Activated CD4-positive, alpha-beta T cell treated with anti-CD3 and anti-CD28 coated beads, Interleukin-10, Interleukin-2, amounts not matched to agents 100 ng/mL and 50 ng/mL, durations not matched to agents 16 hours and 8 hours (primary cell): ENCODE measurements around the gene NR6A1.
A peak's percentile ranks its signal among the peaks of the same experiment; 100 is the strongest.

Experiments
- DNase-seq: peaks from one replicate; pipeline ENCODE4 v3.0.0-alpha.2; 2020

The NR6A1 gene

DNA sequence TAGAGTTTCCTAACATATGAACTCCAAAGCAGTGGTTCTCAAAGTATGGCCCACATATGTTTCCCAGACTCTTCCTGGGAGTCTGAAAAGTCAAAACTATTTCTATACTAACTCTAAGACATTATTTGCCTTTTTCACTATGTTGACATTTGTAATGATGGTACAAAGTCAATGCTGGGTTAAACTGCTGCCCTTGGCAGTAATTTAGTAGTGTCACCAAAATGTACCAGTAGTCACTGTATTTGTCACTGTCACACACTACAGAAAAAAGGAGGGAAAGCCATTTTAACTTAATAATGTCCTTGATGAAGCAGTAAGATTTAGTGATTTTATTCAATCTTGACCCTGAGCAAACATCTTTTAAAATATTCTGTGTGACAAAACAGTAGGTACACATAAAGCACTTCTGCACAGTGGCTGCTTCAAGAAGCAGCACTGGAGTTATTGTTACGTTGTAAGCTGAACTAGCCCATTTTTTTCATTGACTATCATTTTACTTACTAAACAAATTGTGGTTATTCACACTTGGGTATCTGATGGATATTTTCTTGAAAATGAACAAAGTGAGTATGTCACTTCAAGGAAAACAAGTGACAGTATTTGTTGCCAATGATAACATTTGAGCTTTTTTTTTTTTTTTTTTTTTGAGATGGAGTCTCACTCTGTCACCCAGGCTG lies 90.3 kb downstream of the NR6A1 start:
- DNase-seq, result no peak

DNA sequence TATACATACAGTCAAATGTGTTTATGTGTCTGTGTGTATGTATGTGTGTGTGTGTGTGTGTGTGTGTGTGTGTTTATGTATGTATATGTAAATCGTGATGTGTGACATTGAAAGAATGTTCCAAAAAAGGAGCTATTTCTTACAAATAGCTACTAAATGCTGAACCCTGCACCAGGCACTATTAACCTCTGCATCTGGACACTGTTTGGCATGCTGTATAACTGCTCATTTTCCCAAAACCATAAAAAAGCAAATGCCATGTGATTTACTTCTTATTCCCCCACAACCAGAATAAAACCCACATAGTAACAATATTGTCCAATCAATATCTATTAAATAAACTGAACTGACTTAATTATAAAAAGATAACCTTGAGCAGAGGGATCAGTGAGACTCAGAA lies 91.1 kb downstream of the NR6A1 start:
- DNase-seq, result no peak

DNA sequence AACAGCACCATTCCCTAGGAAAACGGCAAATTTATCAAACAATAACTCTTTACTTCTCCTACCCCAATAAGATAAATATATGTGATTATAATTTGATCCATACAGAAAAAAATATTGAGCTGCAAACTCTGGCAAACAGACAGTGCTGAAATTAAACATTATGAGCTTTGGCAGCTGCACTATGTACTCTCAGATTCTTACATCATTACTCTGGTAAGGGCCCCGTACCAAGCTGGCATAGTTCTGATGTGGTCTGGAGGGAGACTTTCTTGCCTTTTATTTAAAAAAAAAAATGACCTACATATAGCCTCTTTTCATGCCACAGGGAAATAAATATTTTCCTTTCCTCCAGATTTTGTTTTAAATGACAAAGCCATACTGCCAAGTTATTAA lies 95.0 kb downstream of the NR6A1 start:
- DNase-seq, result no peak

DNA sequence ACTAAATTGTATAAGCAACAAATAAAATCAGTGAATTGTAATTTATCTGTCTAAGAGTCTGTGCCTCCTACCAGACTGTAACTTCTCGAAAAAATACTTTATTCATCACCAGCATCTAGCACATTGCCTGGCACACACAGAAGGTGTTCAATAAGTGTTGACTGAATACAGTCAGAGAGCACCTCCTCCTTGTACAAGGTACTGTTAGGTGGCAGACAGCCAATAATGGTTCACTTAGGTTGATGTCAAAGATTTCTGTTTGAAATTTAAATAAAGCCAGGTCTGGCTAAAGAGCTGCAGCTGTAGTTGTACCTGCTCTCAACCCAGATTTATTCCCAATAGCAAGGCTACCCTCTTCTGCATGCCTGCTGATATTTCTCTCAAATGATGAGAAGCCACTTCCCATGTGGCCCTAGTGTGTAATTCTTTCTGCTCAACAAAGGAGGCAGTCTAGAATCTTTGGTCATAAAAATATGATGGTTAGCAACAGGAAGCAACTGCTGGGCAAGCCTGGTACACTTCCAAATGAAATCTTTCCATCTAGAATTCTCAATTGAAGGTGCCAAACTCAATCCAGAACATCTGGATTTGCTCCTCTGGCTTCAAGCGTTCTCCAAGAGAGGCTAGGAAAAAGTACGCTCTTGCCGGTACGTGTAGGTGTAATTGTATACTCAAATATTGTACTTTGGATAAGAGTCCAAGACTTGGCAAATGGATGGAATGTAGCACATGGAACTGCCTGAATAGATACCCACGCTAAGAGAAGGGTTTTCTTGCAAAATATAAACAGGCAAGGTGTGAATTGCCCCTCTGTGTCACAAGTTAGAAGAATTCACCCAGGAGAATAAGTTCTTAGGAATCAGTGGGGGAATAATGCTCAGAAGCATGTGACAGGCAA lies 95.6 kb downstream of the NR6A1 start:
- no peak for DNase-seq

DNA sequence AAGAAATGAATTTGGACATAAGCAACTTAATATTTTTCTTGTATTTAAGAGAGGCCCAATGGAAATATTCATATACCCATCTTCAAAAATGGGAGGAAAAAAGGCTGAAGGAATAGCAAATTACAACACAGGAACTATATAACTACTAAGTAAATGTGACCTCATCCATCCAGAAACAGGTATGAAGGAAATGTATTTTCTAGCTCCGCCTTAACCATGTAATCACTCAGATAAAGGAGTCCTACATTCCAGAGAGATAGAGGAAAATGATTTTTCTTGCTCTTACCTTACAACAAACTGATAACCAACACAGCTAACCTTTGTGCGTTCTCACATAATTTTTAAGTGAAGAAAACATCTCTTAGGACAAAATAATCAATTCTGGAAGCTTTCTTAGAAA lies 96.5 kb downstream of the NR6A1 start:
- DNase-seq, result no peak

DNA sequence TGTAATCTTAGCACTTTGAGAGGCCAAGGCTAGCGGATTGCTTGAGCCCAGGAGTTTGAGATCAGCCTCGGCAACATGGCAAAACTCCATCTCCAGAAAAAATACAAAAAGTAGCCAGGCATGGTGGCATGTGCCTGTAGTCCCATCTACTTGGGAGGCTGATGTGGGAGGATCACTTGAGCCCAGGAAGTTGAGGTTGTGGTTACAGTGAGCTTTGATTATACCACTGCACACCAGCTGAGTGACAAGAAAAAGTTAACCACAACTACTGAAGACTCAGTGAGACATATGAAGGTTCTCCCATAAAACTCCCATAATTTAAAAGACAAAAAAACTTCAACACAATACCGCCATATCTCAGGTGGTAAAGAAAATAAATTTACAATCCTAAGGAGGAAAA lies 98.0 kb downstream of the NR6A1 start:
- DNase-seq, result peak; percentile 18

DNA sequence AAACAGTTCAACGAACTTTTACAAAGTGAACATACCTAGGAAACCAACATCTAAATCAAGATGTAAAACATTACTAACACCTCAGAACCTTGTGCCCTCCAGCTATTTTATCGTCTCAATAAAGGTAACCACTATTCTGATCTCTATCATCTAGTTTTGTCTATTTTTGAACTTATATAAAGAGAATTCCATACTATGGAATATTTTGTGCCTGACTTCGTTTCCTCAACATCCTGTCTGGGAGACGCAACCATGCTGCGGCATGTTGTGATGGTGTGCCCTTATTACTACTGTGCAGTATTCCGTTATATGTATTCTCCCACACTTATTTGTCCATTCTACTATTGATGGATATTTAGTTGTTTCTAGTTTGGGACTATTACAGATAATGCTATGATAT lies 99.2 kb downstream of the NR6A1 start:
- no peak for DNase-seq

DNA sequence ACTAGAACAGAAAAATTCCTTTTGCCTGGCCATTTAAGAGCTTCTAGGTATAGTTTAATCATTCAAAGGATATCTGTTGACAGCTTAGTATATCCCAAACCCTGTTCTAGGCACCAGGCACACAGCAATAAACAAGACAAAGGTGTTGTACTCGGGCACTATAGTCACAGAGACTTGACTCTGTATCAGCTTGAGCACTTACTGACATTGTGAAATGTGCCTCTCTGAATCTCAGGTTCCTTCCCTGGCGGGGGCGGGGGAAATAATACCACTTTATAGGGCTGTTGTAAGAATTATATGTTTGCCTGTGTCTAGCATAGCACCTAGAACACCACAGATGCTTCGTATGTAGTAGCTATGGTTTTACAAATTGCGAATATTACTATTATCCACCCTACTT lies 104.5 kb downstream of the NR6A1 start:
- no peak for DNase-seq

DNA sequence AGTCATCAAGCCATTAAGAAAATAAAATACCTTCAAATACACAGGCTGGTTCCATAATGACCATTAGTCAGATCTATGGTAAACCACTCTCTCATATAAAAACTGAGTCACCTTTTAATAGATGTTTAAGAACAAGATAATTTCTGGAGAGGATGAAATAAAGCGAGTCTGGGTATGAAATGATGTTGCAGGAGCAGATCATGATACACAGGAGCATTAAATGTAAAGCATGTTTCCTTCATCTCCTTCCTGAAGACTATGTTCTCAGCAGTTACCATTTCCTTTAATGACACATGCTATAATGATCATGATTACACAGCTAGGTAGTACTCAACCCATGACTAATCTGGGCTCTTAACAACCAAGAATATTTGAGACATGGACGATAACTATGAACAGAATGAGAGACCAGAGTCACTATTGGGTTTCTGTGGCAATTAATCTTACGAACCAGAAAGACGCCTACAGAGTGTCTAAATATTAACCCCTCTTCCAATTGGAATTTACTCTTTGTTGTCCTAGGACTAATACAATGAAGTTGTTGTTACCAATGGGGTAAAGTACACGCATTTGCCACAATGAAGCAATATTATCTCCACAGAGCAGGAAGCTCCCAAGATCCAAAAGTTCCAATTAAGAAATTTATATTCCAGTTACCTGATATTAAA lies 105.6 kb downstream of the NR6A1 start:
- no peak for DNase-seq

DNA sequence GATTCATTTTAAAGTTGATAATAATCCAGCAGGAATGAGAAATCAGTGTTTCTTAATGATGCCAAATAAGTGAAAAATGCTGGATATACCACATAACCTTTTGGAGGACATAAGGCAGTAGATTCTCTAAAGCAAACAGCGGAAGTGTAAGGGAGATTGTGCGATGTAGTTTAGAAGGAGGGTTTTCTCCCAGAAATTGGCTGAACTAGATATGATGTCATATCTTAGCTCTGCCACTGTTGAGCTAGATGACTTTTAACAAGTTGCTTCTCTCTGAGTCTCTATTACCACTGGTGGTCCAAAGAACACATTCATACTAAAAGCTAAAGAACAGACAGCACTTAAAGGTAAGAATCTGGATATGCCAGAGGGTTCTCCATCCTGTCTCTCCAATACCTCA lies 107.0 kb downstream of the NR6A1 start:
- DNase-seq, result no peak

DNA sequence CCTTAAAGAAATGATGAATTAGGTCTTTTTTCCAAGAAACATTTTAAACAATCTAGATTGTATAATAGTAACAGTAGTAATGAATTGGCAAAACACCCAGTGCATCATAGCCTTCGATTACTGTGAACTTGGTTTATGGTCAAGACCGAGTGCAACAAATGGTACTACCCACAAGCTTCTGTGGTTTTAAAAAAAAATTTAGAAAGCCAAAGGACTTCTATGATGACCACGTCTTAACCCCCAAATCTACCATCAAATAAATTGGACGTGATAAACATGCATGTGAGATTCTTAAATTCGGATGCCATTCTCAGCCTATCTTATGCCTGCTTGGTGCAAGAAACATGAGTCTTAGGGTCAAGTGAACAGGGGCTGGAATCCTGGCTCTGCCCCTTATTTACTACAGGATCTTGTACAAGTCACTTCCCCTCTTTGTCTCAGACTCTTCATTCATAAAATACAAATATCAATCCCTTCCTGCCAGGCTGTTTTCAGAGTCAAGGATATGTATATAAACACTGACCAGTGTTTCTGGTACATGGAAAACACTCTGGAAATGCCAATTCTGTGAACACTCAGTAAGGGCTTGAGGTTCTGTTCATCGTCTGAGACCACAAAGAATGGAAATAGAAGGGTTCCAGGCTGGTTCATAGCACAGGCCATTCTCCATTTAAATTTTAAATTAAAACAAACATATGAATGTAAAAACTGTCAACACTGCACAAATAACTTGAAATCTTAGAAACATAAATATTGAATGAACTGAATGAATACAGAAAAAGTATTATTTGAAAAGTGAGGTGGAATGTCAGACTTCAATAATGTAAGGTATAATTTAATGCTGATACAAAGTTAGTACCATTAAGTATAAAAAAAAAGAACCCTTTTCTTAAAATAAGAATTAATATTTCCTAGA lies 107.8 kb downstream of the NR6A1 start:
- no peak for DNase-seq

DNA sequence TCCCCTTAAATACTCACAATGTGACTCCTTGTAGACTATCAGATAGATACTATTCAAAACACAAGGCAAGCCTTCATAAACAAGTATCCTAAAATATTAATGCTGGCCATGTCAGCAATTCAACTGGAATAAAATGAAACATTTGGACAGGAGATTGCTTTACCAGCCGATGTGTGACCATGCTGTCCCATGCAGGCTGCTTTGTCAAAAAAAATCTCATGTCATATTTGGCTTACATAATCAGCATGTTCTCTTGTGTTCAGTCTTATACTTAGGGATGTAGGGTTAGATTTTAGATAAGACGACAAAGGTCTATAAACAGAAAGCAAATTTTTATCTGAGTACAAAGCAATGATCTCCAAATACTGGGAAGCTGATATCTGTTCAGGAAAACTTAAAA lies 108.5 kb downstream of the NR6A1 start:
- no peak for DNase-seq

DNA sequence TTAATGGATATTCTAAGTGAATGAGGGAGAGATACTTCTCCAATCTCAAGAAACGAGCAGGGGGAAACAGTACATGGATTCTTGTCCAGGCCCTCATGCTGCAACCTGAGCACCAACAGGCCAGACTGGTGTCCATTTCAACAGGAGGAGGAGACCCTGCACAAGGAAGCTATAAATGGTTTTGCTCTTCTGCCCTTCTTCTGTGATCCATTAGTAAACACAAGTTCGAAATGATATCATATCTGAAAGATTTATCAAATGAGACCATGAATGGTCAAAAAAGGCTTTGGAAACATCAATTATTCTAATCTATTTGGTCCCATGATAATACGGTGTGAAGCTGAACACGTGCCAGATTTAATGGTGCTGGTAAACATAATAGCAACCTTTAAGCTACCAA lies 109.8 kb downstream of the NR6A1 start:
- no peak for DNase-seq

DNA sequence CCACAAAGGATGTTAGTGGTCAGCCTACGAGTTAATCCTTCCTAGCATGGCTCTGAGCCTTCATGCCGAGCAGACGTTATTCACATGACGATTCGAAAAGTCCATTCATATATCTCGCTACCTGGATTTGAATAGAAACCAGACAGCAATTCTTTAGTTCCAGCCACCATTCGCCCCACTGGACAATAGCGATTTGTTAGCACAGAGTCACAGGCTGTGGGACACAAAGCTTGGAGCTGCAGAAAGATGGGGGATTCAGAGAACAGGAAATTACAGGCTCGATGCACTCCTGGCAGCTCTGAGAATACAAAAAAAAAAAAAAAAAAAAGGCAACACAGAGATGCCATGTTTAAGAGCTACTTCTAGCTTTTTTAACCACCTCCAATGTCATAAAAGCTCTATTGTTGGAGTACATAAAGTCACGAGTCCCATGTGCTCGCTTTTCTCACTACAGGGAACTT lies 110.7 kb downstream of the NR6A1 start:
- no peak for DNase-seq

DNA sequence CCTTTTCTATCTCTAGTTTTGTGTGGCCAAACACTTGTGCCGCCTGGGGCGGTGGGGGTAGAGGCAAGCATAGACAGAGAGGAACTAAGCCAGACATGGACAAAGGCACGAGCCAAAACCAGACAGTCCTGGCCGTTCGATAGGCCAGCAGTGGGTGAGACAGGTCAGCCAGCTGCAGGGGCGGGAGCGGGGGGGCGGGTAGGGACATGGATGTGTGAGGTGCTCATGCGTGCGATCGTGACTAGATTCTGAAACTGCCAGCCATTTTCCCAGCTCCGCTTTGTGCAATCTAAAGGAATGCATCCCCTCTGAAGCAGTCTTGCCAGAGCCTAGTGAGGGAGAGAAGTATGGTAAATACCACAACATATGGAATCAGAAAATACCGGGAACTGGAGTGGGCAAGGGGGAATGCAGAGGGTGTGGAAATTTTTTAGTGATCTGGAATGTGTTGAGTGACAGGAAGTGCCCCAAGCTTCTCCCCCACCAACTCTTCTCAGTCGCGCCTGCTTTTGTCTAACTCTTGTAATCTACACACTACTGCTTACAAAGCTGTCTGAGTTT lies 111.9 kb downstream of the NR6A1 start:
- peak; percentile 41 for DNase-seq

DNA sequence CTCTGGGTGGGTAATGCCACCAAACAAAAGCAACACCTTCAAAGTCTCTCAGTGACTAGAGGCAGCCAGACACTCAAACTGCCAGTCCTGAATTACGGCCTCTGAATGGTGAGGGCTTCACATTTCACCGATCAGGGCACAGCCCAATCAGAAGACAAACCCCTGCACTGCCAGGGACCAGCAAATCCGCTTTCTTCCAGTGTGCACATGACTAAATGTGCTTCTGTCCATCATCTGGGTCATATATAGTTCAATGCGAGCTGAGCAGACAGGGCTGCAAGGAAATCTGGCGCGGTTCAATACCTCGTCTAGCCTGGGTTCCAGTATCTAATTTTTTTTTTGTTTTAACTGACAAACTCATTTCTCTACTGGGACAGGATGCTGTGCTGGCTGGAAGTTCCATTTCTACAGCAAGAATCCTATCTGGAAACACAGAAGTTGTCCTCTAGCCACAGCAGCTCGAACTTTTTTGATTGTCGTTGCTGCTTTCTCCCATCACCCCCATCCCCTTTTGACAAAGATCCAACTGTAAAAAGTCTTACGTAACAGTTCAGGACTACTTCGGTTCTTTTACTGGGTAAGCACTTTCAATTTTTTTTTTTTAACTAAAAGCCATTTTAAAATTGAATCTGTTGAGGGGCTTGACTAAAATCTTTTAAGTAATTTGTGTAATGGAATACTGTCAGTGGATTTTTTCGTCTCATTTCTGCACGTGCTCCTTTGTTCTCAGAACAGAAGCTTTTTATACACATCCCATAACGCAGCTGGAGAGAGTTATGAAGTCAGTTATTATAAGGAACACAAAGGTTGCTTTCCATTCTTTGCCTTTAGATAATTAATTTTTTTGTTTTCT lies 112.7 kb downstream of the NR6A1 start:
- peak; percentile 61 for DNase-seq

DNA sequence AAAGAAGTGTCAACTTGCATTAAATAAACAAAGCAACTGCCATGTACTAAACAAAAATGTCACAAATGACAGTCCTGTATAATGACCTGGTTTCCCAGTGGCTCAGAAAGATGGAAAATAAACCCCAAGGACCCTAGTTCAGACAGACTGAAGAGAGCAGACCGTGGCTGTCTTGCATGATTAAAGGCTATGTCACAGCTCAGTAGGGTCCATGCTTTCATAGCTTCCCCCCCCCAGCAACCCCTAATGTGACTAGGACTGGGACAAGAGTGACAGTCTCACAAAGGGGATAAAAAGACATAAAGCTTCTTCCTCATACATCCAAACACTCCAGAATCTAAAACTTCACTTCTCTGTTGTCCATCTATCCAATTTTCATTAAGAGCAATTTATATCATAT lies 113.6 kb downstream of the NR6A1 start:
- no peak for DNase-seq

DNA sequence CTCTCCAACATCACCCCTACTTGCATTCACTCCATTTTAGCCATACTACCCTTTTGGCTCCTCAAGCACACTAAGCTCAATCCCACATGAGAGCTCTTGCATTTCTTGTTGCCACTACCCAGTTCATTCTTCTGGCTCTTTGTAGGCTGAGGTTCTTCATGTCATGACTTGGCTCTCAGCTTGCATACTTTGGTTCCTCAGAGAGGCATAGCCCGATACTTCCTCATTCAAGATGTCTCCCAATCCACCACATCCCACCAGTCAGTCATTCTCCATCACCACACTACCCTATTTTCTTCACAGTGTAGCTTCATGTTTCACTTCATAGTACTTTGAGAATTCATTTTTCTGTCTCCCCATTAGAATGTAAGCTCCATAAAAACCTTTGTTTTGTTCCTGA lies 116.7 kb downstream of the NR6A1 start:
- no peak for DNase-seq

DNA sequence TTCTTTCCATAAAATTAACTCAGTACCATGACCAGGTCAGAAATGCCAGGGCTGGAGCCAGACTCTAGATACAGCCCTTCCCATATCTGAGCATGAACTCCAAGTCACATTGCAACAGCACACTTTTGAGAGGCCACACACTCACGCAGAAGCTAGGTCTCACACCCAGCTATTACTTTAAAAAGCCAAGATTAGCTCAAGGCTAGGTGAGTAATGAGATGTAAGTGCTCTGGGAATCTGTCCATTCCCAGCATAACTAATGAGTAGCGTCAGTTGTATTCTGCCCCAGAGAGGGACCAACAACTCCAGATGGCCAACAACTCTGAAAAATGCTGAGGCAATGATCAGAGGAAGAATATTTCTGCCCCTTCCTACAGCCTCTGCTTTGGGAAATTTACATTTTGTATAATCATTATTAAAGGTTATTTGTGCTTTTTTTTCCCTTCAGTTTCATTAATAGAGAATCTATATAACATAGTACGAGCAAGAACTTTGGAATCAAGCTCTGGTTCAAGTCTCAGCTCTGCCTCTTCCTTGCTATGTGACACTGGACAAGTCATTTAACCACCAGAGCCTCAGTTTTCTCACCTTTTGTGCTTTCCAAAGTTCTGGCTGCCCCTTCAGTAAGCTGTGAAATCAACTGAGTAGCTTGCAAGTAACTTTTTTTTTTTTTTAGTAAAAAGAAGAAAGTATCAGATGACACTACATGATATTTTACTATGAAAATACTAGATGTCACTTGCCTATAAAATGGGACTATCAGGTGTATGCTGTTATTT lies 118.3 kb downstream of the NR6A1 start:
- no peak for DNase-seq

DNA sequence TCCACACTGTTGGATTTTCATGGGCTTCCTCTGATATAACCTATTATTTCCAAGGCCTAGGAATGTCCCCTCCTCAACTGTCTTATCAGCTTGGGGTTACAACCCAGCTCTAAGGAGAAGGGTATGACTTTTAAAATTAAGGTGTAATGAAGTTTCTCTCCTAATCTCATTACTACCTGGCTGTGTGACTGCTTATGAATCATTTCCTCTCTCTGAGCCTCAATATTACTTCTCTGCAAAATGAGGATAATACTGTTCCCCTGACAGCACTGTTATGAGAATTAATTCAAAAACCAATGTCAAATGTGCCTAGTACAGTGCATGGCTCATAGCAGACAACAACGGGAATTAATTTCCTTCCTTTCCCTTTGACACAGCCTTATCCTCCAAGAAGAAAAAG lies 118.9 kb downstream of the NR6A1 start:
- no peak for DNase-seq

DNA sequence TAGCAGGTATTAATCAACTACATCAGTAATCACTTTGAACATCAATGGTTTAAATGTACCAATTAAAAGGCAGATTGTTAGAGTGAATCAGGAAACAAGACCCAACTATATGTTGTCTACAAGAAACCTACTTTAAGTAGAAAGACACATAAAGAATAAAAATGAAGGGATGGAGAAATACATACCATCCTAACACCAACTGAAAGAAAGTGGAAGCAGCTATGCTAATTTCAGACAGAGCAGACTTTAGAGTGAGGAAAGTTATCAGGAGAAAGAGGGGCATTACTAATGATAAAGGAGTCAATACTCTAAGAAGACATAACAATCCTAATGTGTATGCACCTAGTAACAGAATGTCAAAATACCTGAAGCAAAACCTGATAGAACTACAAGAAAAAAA lies 125.8 kb downstream of the NR6A1 start:
- DNase-seq, result no peak
